ENCODE results near the gene SETMAR. TPM values are rescaled to one million over a fixed set of nuclear protein-coding genes. Genes with fewer than 3 reads are reported as not detected.

The SETMAR gene
- polyA plus RNA-seq, 1 of the 3 experiments (the other 2 are of a cell fraction), result 10.6 TPM

GRCh38 chr3:4341336-4341675, 38.1 kb downstream of the SETMAR start:
- Histone ChIP-seq H3K79me2 (ENCODE audit: insufficient read depth) (no peaks in the 10 kb centered on the region), H3K36me3 (replicated peaks in 1 of 2; ENCODE audit: control insufficient read depth in 1 of 2, insufficient read depth in 2 of 2, low read length in 1 of 2) (no peaks in the 10 kb centered on the region), H3K9ac (no peak overlapping the region), H3K9me2 (no peaks in the 10 kb centered on the region), H3K4me2 (no peak overlapping the region), H3K27ac (ENCODE audit: low read depth in 2 of 2, low read length in 1 of 2) (no peak overlapping the region), H3F3A (replicated peaks; ENCODE audit: insufficient read depth) (no peaks in the 10 kb centered on the region), H4K20me1 (ENCODE audit: insufficient read depth) (no peaks in the 10 kb centered on the region), H3K4me3 (ENCODE audit: low read depth in 2 of 2, low read length in 1 of 2) (no peak overlapping the region), H3K27me3 (ENCODE audit: insufficient read depth) (no peaks in the 10 kb centered on the region), H2AFZ (ENCODE audit: low read depth) (no peak overlapping the region), H3K4me1 (ENCODE audit: control insufficient read depth in 1 of 2, insufficient read depth in 2 of 2, low read depth in 1 of 2, low read length in 1 of 2) (peaks cover 5% of the 10 kb centered on the region in 2 experiments; a peak in 2 of 4 replicates), H3K9me3 (no peaks in the 10 kb centered on the region)
- ChIA-PET CTCF (interaction anchor here (0.5 to 4.6 kb wide), 3 partner anchors 10 to 300 kb away, joined by 3 to 28 read pairs (median 27); no protein-coding TSS in a partner anchor), POLR2A (no interaction called here)
- TF ChIP-seq SMC3 (IDR thresholded peaks at IDR 0.05; ENCODE audit: low read depth, low read length), result no peak
- no peak for TF ChIP-seq NRF1 (IDR thresholded peaks at IDR 0.05; ENCODE audit: low read depth, low read length)
- no peak for TF ChIP-seq FOXM1 (IDR thresholded peaks at IDR 0.05; ENCODE audit: low read depth)
- no peak for TF ChIP-seq EZH2phosphoT487 (IDR thresholded peaks at IDR 0.05; ENCODE audit: borderline replicate concordance, low read depth)
- no peak for TF ChIP-seq MEF2A (IDR thresholded peaks at IDR 0.05; ENCODE audit: borderline replicate concordance, low read depth)
- TF ChIP-seq NFIC (IDR thresholded peaks at IDR 0.05; ENCODE audit: borderline replicate concordance), result no peak
- TF ChIP-seq, protein P1, sequence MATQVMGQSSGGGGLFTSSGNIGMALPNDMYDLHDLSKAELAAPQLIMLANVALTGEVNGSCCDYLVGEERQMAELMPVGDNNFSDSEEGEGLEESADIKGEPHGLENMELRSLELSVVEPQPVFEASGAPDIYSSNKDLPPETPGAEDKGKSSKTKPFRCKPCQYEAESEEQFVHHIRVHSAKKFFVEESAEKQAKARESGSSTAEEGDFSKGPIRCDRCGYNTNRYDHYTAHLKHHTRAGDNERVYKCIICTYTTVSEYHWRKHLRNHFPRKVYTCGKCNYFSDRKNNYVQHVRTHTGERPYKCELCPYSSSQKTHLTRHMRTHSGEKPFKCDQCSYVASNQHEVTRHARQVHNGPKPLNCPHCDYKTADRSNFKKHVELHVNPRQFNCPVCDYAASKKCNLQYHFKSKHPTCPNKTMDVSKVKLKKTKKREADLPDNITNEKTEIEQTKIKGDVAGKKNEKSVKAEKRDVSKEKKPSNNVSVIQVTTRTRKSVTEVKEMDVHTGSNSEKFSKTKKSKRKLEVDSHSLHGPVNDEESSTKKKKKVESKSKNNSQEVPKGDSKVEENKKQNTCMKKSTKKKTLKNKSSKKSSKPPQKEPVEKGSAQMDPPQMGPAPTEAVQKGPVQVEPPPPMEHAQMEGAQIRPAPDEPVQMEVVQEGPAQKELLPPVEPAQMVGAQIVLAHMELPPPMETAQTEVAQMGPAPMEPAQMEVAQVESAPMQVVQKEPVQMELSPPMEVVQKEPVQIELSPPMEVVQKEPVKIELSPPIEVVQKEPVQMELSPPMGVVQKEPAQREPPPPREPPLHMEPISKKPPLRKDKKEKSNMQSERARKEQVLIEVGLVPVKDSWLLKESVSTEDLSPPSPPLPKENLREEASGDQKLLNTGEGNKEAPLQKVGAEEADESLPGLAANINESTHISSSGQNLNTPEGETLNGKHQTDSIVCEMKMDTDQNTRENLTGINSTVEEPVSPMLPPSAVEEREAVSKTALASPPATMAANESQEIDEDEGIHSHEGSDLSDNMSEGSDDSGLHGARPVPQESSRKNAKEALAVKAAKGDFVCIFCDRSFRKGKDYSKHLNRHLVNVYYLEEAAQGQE (IDR thresholded peaks at IDR 0.05; ENCODE audit: low read depth, low read length), result no peak
- no peak for TF ChIP-seq PBX3 (IDR thresholded peaks at IDR 0.05)
- TF ChIP-seq GATA2 (CRISPR knock-in tag; IDR thresholded peaks at IDR 0.05), result no peak
- TF ChIP-seq RXRA (IDR thresholded peaks at IDR 0.05; ENCODE audit: borderline replicate concordance, low read depth), result no peak
- no peak for TF ChIP-seq USF2 (IDR thresholded peaks at IDR 0.05; ENCODE audit: borderline replicate concordance, low read depth, low read length)
- no peak for TF ChIP-seq CHD2 (IDR thresholded peaks at IDR 0.05; ENCODE audit: low read length, partially characterized antibody)
- no peak for TF ChIP-seq FOXJ3 (CRISPR knock-in tag; IDR thresholded peaks at IDR 0.05)
- no peak for TF ChIP-seq YY1 (IDR thresholded peaks at IDR 0.05; ENCODE audit: low read depth)
- no peak for TF ChIP-seq GABPA (IDR thresholded peaks at IDR 0.05; ENCODE audit: low read depth)
- DNase-seq, result no peak

Measured in SK-N-SH (cell line).